ENCODE results near the gene PAK2.

GRCh38 chr3:196843435-196844110 lies 103.9 kb downstream of the PAK2 start:
- TF ChIP-seq MAX (CRISPR knock-in tag; IDR thresholded peaks at IDR 0.05), result no peak
- no peak for TF ChIP-seq CREB1 (CRISPR knock-in tag; IDR thresholded peaks at IDR 0.05)
- no peak for TF ChIP-seq USF2 (CRISPR knock-in tag; IDR thresholded peaks at IDR 0.05)
- no peak for TF ChIP-seq CTCF (IDR thresholded peaks at IDR 0.05)
- no peak for TF ChIP-seq NFYB (CRISPR knock-in tag; conservative IDR thresholded peaks at IDR 0.05; ENCODE audit: low read depth)

All from WTC11 (cell line).